Inflammatory macrophage treated with lipopolysaccharide for 4 hours (primary cell): ENCODE measurements around the gene OLA1.

Experiments used
- DNase-seq: peaks from one replicate; pipeline ENCODE4 v3.0.0-alpha.2; 2020

The OLA1 gene

DNA sequence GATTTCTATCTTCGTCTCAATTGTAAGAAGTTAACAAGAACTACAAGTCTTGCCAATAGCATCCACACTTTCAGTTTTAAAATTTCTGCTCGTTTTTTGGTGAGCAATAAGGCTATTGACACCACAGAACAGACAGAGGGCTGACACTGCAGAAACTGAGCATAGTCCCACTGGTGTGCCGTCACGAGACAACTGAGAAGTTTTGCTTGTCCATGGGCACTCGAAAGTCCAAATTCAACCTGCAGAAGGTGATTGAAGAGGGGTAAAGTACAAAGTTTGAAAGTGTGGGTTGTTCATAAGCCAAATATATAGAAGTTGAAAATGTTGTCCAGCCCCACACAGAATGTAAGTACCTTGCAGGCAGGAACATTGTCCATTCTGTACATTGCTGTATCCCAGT lies 219.4 kb downstream of the OLA1 start:
- DNase-seq = no peak

DNA sequence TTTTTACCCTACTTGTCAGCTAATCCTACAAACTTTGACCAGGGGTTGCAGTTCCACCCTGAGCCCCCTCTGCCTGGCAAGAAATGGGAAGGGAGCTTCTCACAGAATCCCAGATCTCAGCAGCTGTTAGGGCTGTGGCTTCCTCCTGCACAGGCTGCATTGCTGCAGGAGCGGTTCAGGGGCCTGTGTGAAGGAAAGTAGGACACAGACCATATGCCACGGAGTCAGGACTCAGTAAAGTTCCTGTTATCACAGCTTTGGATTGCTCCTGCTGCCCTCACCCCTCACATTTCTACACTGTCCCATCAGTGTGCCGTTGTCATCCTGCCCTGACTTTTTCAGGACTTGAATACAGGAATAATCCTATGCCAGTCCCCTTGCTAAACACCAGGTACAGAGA lies 220.4 kb downstream of the OLA1 start:
- no peak for DNase-seq

DNA sequence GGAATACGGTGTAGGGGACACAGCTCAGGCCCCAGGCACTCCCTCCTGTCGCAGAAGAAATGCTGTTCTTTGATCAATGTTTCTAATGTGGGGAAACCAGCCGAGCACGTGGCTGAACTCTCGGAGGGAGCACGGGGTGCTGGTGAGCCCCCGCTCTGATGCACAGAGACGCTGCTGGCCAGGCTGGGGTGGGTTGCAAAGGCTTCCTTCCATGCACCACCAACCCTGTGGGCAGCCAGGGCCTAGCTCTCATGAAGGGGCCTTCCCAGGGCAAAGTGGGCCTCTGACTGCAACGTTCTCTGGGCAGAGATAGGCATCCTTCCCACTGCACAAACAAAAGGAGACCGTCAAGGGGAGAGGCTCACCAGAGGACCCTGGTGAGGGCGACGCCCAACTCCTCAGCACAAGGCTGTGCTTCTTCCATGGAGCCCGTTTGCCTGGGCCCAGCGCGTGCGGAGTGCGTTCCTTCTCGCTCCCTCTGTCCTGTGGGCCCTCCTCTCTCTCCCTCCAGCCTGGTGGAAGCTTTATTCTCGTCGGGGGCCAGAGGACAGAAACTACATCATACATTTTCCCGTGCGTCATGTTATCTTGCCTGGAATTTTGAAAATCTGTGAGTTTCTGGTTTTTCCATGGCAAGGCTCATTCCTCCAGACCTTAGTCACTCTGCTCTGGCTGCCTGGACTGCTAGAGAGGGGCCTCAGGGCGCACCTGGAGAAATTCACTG lies 222.0 kb downstream of the OLA1 start:
- no peak for DNase-seq

DNA sequence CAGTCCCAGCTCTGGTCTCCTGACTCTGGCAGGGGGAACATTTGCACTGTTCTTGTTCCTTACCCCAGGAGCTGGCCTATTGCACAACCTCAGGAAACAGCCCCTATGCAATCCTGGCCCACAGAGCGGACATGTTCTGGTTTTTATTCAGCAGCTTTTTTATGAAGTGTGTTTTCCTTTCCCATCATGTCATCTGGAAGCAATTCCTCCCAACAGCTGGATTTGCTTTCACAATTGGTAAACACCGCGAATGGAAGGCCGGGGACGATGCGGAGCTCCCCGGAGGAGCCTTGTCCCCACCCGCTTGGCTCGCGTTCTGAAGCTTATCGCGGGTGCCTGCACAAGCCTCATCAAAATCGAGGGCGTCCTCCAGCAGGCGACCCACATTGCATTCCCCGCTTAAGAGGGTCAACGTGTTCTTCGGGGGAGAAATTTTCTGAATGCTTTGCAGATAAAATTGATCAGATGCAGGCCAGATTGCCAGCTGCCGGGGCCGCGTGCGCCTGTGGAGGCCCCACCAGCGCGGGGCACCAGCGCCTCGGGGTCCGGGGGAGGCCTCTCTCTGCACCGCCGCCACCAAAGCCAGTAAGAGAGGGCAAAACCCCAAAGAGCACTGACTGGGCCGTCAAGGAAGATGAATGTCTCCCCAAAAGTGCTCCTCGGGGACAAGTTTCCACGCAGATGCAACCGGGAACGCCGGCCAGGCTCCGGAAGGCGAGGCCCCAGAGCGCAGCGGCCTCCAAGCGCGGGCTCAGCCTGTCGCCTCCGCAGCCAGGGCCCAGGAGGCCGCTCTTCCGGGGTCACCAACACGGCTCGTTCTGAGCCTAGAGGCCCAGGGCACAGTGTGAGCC lies 222.8 kb downstream of the OLA1 start:
- DNase-seq = peak; percentile 72

DNA sequence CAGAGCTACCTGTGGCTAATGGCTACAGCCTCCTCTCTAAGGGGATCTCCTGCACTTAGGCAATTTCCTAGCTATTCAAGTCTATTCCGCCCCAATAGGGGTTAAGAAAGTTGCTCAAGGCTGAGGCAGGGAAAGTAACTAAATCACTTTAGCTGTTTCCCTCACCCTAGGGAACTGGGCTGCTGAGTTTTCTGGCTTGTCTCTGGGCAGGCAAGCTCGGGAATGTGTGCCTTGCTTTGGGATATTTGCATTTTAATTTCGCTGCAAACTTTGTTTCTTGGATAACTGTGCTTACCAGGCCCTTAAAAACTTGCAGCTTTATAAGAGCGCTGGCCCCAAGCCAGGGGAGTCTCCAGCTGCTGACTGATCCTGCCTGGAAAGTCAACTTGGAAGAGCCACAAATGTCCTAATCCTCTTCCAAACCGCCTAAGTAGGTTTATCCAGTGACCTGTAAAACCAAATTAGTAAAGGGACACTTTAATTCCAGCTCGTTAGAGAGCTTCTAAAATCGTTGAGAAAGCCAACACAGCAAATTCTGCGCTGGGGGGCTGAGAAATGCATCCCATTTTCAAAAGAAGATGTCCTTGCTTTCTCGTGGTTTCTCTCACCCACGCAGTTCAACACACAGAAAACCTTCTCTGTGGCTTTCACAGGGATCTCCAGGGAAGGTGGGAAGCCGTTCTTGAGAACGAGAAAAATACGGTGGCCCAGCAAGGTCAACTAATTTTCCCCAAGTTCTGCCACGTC lies 223.6 kb downstream of the OLA1 start:
- DNase-seq = no peak

DNA sequence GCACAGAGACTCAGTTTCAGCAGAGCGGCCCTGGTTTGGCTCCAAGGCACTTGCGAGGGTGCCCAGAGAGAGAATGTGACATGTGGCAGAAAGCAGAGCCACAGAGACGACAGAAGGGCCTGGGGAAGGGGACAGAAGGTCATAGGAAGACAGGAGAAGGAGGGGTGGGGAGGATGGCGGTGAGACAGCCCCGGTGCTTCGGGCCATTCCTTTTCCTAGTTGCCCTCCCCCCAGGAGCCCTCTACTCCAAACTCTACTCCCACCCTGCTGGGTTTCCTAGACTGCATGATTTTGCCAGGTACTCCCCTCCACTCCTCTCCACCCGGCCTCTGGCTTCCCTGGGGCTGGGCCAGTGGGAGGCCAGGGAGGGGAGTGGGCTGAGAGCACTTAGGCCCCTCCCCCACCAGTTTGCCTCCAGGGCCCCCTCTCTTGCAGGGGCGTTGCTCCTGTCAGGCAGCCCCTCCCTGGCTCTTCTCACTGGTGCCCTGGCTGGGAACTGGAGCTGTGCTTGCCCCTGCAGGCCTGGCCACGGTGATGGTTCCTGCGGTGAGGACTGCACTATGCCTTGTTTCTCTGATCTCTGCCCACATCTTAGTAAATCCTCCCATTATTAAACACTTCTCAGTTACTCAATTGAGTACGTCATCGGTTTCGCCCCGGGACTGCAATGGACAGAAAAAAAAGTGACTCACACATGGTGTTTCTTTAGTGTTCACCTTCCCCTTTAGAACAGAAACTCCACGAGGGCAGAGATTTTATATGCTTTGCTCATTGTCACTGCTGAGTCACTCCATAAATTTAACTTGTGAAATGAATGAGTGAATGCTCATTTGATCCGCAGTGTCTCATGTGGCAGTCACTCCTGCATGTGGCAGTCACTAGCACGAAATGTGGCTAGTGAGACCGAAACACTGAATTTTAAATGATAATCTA lies 224.5 kb downstream of the OLA1 start:
- peak; percentile 98 for DNase-seq
